TTC549 (cell line): ENCODE data around the gene SRRM3.
"Not testable (repeated sequence)": the region's sequence is repeated elsewhere in the genome, so short reads cannot be mapped to it uniquely, and the experiment has no call there.

ENCODE experiments used
- FAIRE-seq: peaks from 2 replicates; lab custom pipeline; 2012; peaks lifted over from hg19 to GRCh38; lab: Jason Lieb, UNC

Gene SRRM3, protein sequence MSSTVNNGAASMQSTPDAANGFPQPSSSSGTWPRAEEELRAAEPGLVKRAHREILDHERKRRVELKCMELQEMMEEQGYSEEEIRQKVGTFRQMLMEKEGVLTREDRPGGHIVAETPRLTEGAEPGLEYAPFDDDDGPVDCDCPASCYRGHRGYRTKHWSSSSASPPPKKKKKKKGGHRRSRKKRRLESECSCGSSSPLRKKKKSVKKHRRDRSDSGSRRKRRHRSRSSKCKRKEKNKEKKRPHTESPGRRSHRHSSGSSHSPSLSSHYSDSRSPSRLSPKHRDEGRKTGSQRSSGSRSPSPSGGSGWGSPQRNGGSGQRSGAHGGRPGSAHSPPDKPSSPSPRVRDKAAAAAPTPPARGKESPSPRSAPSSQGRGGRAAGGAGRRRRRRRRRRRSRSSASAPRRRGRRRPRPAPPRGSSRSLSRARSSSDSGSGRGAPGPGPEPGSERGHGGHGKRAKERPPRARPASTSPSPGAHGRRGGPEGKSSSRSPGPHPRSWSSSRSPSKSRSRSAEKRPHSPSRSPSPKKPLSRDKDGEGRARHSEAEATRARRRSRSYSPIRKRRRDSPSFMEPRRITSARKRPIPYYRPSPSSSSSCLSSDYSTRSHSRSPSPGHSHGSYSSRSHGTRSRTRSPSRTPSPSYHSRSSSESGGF

GRCh38 chr7:76201732-76202665, at the start of gene SRRM3:
Gene SRRM3 (plus strand): TSS chr7:76201896. CDS start chr7:76235067, 33,171 bp downstream.
- no peak for FAIRE-seq

DNA sequence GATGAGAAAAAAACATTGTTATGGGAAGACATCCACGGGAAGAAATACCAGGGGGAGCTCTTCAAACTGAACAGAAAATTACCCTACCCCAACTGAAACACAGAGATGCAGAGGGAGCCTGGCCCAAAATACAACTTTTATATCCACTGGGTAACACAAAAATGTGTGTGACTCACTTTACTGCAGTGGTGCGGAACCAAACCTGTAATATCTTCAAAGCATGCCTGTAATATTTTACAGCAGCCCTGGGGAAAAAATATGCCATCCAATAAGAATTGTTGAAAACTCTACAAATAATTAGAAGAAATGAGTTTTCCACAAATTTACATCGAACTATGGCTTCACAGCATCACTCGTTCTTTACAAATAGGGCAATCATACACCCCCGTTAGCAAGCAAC, 49.8 kb upstream of the SRRM3 start:
- no peak for FAIRE-seq

DNA sequence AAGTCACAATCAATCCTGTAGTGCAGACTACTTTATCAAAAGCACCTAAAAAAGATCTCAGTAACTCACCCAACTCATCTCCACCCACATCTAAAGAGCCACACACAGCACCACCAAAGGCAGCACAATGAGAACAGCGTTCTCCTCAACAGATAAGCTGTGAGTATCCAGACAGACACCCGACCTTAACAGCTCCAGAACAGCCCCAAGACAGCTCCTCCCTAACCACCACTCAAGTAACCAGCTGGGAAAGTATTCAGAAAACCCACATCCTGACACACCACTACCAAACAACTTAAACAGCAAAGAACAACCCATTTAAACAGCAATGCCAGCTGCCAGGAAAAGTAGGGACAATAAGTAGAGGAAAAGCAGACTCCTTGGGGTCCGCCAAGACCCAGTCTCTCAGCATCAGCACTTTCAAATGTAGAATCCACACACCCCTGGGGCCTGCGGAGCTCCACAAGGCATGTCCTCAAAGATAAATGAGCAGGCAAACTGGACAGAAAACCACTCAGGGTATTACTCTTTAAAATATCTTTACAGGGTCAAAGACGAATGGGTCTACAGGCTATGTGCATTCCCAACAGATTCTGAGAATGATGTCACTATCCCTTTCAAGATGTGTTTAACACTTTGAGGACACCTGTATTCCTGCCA, 48.0 kb upstream of the SRRM3 start:
- FAIRE-seq, result not testable (repeated sequence)

DNA sequence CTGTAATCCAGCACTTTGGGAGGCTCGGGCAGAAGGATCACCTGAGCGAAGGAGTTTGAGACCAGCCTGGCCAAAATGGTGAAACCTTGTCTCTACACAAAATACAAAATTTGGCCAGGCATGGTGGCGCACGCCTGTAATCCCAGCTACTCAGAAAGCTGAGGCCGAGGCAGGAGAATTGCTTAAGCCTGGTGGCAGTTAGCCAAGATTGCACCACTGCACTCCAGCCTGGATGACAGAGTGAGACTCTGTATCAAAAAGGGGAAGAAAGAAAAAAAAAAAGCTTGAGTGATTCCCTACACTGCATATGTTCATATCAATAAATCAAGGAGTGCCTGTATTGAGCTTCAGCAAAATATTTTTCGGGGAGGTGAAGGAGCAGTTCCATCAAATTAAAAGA, 45.8 kb upstream of the SRRM3 start:
- FAIRE-seq, result no peak

GRCh38 chr7:76156992-76157685, 44.6 kb upstream of the SRRM3 start:
- not testable (repeated sequence) for FAIRE-seq

GRCh38 chr7:76158416-76158815, 43.3 kb upstream of the SRRM3 start:
- not testable (repeated sequence) for FAIRE-seq

DNA sequence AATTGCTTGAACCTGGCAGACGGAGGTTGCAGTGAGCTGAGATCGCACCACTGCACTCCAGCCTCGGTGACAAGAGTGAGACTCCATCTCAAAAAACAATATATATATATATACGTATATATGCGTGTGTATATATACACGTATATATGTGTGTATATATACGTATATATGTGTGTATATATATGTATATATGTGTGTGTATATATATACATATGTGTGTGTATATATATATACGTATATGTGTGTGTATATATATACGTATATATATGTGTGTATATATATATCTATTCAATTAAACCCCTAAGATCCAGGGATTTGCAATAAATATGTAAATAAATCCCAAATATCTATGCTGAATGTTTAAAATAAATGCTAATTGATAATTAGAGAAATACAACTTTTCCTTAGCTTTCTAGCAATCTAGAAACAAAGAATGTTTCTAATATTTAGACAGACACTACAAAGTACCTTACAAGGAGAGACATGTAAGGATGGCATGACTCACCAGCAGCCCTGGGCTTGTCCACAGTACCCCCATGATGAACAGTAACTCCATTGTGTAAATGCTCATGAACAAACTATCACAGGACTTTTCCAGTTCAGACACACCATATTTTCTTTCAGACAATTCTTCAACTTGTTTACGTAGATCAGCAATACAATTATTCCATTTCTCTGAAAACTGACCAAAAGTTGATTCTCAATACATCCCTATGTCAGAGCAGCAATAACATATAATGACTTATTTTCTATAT, 39.1 kb upstream of the SRRM3 start:
- not testable (repeated sequence) for FAIRE-seq

DNA sequence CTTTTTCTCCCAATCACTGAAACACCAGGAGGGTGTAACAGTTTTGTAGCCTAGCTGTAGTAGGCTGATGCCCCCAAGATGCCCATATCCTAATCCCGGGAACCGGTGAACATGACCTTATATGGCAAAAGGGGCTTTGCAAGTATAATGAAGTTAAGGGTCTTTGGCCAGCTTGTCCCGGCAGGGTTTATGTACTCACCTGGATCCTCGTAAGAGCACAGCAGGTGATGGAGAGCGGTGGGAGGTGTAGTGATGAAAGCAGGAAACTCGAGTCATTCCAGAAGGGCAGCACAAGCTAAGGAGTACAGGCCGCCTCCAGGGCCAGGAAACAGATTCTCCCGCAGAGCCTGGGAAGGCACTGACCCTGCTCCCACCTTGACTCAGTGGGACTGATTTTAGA, 37.9 kb upstream of the SRRM3 start:
- FAIRE-seq, result not testable (repeated sequence)

DNA sequence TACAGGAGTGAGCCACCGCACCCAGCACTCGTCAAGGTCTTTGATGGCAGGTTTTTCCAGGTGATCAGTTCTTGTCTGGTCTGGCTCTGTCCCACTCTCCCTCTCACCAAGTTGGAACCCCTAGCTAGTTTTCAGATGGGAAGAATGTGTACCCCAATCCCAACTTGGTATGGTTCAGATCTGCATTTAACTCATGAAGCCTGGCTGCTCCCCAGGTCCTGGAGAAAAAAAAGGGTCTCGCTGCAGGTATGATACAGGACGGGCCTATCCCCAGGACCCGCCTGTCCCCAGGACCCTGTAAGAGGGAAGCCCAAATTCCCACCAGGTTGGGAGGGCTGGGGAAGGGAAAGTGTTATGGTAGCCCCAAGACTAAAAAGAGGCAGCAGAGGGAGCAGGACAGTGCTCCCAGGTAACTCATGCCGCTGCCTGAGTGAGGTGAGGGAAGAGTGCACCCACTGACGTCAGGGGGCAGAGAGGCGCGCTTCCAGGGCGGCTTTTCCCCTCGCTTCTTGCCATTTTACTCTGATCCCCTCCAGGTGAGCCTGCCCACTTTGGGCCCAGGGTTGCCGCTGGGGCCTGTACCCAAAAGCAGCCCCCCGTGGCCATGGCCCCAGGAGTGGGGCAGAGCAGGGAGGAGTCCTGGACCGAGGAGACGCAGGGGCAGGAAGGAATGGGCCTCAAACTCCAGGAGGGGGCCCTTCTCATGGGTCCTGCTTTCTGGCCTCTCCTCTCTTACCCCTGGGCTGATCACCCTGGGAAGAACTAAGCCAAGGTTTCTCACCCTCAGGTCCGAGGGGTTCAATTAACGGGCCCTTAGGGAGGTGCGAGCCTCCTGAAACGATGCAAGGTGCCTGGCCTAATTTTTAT, 36.4 kb upstream of the SRRM3 start:
- no peak for FAIRE-seq

DNA sequence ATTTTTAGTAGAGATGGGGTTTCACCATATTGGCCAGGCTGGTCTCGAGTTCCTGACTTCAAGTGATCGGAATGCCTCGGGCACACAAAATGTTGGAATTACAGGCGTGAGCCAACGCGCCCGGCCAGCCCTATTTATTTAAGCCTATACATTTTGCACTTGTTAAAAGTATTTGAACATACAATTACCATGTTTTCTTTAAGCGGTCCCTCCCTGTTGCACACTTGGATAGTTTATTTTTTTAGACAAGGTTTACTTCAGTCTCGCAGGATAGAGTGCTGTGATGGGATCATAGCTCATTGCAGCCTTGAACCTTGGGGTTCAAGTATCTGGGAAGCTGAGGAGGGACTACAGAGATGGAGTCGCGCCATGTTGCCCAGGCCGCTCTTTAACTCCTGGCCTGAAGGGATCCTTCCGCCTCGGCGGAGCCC, 35.7 kb upstream of the SRRM3 start:
- no peak for FAIRE-seq

DNA sequence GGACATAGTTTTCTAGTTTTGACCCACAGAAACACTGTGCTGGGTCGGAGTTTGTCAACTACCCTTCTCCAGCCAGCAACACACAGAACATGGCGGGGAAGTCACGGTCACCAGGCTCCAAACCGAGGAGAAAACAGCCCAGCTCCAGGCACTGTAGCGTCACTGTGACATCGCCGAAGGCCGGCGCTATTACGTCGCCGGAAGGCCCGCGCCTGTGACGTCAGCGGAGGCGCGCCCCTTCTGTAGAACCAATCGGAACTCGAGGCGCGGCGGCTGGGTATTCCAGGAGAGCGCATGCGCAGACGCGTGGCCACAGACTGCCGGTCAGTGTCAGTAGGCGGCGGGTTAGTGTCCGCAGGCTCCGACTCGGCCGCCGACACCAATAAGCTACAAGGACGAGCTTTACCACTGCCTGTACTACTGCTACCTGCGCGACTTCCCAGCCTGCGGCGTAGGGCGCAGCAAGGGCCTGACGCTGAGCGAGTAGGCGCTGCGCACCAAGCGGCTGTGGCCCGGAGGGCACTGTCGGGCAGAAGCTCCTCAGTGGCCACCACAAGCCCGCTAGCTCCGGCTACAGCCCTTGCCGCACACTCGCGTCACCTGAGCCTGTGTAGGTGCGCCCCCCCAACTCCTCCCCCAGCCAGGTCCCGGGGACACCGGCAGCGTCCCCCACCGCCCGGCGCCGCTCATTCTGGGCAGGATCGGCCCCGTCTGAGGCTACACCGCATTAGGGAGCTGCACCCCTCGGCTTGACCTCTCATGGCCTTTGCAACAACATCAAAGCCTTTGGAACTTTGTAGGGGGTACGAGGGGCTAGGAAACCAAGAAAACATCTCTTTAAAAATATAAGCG, 35.1 kb upstream of the SRRM3 start:
- FAIRE-seq, result peak; percentile 59

DNA sequence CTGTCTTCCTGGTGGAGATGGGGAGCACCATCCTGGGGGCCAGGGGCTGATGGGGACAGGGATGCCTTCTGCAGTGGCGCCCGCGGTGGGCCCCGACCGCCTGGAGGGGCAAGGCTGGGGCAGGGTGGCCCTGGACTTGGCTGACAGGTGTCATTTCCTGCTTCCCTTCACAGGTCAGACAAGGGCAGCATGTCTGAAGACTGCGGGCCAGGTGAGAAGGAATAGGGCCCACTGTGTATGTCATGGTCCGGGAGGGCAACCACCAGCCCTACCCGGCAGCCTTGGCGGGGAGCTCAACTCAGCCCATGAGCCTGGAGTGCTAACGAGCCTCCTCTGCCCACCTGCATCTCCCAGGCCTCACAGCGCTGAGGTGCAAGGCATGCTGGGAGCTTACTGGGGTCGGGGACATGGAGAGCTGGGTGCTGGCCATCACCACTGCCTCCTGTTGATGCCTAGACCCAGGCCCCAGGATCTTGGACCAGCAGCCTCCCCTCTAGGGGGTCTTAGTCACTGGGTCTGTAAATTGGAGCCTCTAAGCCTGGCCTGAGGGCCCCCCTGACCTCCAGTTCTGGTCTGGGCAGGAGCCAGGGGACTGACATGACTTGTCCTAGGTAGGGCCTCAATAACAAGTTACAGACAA, 28.0 kb upstream of the SRRM3 start:
- FAIRE-seq, result no peak

GRCh38 chr7:76176951-76177350, 24.7 kb upstream of the SRRM3 start:
- not testable (repeated sequence) for FAIRE-seq

DNA sequence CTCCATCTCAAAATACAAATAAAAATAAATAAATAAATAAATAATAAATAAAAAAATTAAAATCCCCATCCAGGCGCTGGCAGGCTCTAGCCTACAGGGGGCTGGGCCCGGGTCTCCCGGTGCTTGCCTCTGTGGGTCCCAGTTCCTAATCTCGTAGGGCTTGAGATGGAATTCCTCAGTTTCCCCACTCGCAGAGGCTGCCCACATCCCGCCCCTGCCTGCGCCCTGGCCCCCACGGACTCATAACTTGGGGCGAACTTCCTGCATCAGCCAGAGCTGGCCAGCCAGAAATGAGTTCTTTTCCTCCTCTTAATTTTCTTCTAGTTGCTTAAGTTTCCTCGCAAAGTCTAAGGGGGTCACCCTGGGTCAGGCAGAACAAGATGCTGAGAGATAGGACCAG, 22.0 kb upstream of the SRRM3 start:
- no peak for FAIRE-seq

DNA sequence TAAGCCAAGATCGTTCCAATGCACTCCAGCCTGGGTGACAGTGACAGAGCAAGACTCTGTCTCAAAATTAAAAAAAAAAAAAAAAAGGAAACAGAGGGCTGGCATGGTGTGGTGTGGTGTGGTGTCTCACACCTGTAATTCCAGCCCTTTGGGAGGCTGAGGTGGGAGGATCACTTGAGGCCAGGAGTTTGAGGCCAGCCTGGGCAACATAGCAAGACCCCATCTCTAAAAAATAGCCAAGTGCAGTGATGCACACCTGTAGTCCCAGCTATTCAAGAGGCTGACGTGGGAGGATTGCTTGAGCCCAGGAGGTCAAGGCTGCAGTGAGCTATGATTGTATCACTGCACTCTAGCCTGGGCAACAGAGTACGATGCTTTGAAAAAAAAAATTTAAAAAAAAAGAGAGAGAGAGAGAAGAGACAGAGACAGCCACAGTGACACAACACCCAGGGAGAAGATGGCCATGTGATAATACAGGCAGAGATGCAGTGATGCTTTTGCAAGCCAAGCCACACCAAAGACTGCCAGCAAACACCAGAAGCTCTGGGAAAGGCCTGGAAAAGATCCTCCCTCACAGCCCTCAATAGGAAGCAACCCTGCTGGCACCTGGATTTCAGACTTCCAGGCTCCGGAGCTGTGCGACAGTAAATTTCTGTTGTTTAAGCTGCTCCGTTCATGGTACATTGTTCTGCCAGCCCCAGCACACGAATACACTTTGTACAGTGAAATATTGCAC, 19.3 kb upstream of the SRRM3 start:
- no peak for FAIRE-seq

DNA sequence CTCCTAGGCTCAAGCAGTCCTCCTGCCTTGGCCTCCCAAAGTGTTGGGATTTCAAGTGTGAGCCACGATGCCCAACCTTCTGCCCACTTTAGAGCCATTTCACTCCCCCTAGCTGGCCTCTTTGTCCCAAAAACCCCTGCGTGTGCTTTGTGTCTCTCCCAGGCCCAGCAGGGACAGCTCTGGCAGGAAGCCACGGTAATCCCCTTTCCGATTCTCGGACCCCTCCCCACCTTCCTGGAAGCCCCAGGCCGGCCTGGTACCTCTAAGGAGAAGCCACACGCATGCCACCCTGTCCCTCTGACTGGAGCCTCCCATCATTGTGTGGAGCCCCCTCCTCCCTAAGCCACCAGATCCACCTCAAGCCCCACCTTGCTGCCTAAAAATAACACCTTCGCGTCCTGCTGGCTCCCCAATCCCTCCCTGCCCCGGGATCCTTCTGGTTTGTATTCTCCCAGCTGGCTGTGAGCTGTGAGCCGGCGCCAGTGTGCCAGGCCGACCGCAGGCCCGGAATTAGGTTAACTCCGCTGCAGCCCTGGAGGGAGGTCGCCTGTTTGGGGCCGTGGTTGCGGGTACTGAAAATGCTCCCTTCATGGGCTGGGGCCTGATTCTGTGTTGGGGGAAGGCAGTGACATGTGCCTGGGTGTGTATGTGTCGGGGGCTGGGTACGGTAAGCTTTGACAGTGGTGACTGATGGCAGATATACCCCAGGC, 16.4 kb upstream of the SRRM3 start:
- no peak for FAIRE-seq

DNA sequence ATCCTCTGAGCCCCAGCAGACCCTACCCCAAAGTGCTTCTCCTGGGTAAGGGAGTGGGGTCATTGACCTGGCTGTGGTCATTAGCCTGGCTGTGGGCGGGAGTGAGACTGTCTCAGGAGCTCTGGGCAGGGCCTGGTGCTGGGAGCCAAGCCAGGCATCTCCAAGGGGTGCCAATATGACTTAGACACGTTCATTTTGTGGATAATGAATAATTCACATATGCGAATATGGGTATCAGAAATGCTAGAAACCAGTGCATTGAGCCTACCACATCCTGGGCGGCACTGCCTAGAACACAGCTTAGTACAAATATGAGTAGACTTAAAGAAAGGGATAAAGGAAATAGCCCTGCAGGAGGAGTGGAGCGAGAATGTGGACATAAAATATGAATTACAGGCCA, 14.4 kb upstream of the SRRM3 start:
- FAIRE-seq, result no peak
